HCT116 (cell line): ENCODE data around the gene DNAJC8. TPM values are rescaled to one million over a fixed set of nuclear protein-coding genes. Genes with fewer than 3 reads are reported as not detected.
A peak's percentile ranks its signal among the peaks of the same experiment; 100 is the strongest.

Experiments used
- ATAC-seq: fragments of 200-7000 bp; cut with Tn5 transposase; 2 replicates; pipeline ENCODE4 v1.9.1; 2020; ENCODE audit warnings: mild to moderate bottlenecking, moderate library complexity
- BruUV-seq: library from RNA; stranded (reverse); fragments of 400-500 nt; replicated peaks from 2 replicates; lab custom pipeline; 2021; lab: Mats Ljungman, UMichigan
- CTCF ChIA-PET: fragments of 300-600 bp; sonication (Branson Sonifier 250); formaldehyde crosslinking; loops from one replicate; lab custom pipeline; 2021; ENCODE audit warnings: antibody characterized with exemption; lab: Charles Lee
- POLR2A ChIA-PET: fragments of 300-600, 350-600 bp; sonication (Branson Sonifier 250); formaldehyde crosslinking; loops from one replicate; lab custom pipeline; 2021; ENCODE audit warnings: antibody characterized with exemption; lab: Charles Lee
- RAD21 ChIA-PET, 2 experiments: fragments of 300-600 bp; sonication (Branson Sonifier 250); formaldehyde crosslinking; loops; one replicate each; lab custom pipeline; 2023; ENCODE audit warnings: low total read pairs in 2 of 2; ENCODE audit not compliant: uncharacterized antibody in 2 of 2, unreplicated experiment in 2 of 2, low non-redundant PET in 1 of 2; lab: Charles Lee
- DNase-seq: peaks from one replicate; pipeline ENCODE4 v3.0.0-alpha.2; 2010; ENCODE audit warnings: low read depth, low spot score
- H2AFZ ChIP-seq: fragments of 200-600 bp; shearing (Covaris generic), sonication (generic); 2 replicates; pipeline ENCODE4 v1.6.1; 2017; ENCODE audit warnings: low read depth, mixed run types, mixed read lengths, antibody characterized with exemption, low read length; ENCODE audit not compliant: poor library complexity, severe bottlenecking
- H3K27ac ChIP-seq: 2 replicates; pipeline ENCODE4 v1.5.1; 2012; ENCODE audit warnings: low read depth, low read length
- H3K27me3 ChIP-seq: fragments of 200-600 bp; sonication (generic); 2 replicates; pipeline ENCODE4 v1.6.1; 2016; ENCODE audit warnings: mixed run types, low read length, mixed read lengths; ENCODE audit not compliant: insufficient read depth
- H3K36me3 ChIP-seq, 2 experiments: fragments of 200-500 bp in 1 of 2; fragments of 200-600 bp in 1 of 2; sonication (Bioruptor generic) in 1 of 2; sonication (generic) in 1 of 2; 2 replicates each; pipeline versions ENCODE4 v1.5.1 to v1.6.1; 2014 to 2016; ENCODE audit warnings: low read length in 2 of 2, inconsistent platforms in 1 of 2, mixed read lengths in 1 of 2, mixed run types in 1 of 2; ENCODE audit not compliant: insufficient read depth in 2 of 2, control insufficient read depth in 1 of 2
- H3K4me1 ChIP-seq, 2 experiments: fragments of 200-600 bp in 1 of 2; sonication (generic) in 1 of 2; 2 replicates each; pipeline versions ENCODE4 v1.5.1 to v1.6.1; 2012 to 2017; ENCODE audit warnings: low read length in 2 of 2, inconsistent platforms in 1 of 2, mild to moderate bottlenecking in 1 of 2, mixed read lengths in 1 of 2, mixed run types in 1 of 2, moderate library complexity in 1 of 2; ENCODE audit not compliant: insufficient read depth in 2 of 2, control insufficient read depth in 1 of 2
- H3K4me2 ChIP-seq: fragments of 200-600 bp; sonication (generic); 2 replicates; pipeline ENCODE4 v1.6.1; 2017; ENCODE audit warnings: mixed run types, low read length, mixed read lengths
- H3K4me3 ChIP-seq, 2 experiments: fragments of 200-600 bp in 1 of 2; sonication (generic) in 1 of 2; replicated peaks in 1 of 2; 2 replicates each; pipeline ENCODE4 v1.5.1; 2011 to 2016; ENCODE audit warnings: low read length in 2 of 2, control low read depth in 1 of 2, low read depth in 1 of 2, mild to moderate bottlenecking in 1 of 2, mixed read lengths in 1 of 2, mixed run types in 1 of 2
- H3K79me2 ChIP-seq: fragments of 200-600 bp; sonication (generic); 2 replicates; pipeline ENCODE4 v1.6.1; 2017; ENCODE audit warnings: mild to moderate bottlenecking, mixed run types, low read length, moderate library complexity, mixed read lengths; ENCODE audit not compliant: insufficient read depth
- H3K9ac ChIP-seq: fragments of 200-600 bp; sonication (generic); 2 replicates; pipeline ENCODE4 v1.6.1; 2016; ENCODE audit warnings: low read length, mixed read lengths
- H3K9me2 ChIP-seq: fragments of 200-600 bp; sonication (generic), shearing (Covaris generic); 2 replicates; pipeline ENCODE4 v1.6.1; 2017; ENCODE audit warnings: mixed run types, mild to moderate bottlenecking, moderate library complexity; ENCODE audit not compliant: insufficient read depth
- H3K9me3 ChIP-seq, 2 experiments: fragments of 200-500 bp in 1 of 2; fragments of 200-600 bp in 1 of 2; sonication (Bioruptor generic) in 1 of 2; sonication (generic) in 1 of 2; 2 replicates each; pipeline ENCODE4 v1.6.1; 2014 to 2017; ENCODE audit warnings: low read length in 2 of 2, mixed read lengths in 2 of 2, inconsistent platforms in 1 of 2, low read depth in 1 of 2, mild to moderate bottlenecking in 1 of 2, mixed run types in 1 of 2, moderate library complexity in 1 of 2; ENCODE audit not compliant: control insufficient read depth in 1 of 2, insufficient read depth in 1 of 2
- H4K20me1 ChIP-seq: fragments of 200-600 bp; sonication (generic), shearing (Covaris generic); 2 replicates; pipeline ENCODE4 v1.6.1; 2017; ENCODE audit warnings: mixed run types, mild to moderate bottlenecking, moderate library complexity; ENCODE audit not compliant: insufficient read depth
- ATF3 ChIP-seq: IDR thresholded peaks from 2 replicates; pipeline ENCODE4 v1.6.1; 2012
- CEBPB ChIP-seq: IDR thresholded peaks from 2 replicates; pipeline ENCODE4 v1.6.1; 2012; ENCODE audit warnings: low read depth
- EGR1 ChIP-seq: IDR thresholded peaks from 2 replicates; pipeline ENCODE4 v1.6.1; 2012; ENCODE audit warnings: low read depth
- ELF1 ChIP-seq: IDR thresholded peaks from 2 replicates; pipeline ENCODE4 v1.6.1; 2012; ENCODE audit warnings: low read depth, borderline replicate concordance
- EZH2phosphoT487 ChIP-seq: fragments of 200-600 bp; IDR thresholded peaks from 2 replicates; pipeline ENCODE4 v1.6.1; 2018; ENCODE audit warnings: antibody characterized with exemption, borderline replicate concordance
- FOSL1 ChIP-seq: IDR thresholded peaks from 2 replicates; pipeline ENCODE4 v1.6.1; 2012; ENCODE audit warnings: low read depth
- MAX ChIP-seq: IDR thresholded peaks from 2 replicates; pipeline ENCODE4 v1.6.1; 2012
- POLR2A ChIP-seq: IDR thresholded peaks from 2 replicates; pipeline ENCODE4 v1.7.0; 2011; ENCODE audit warnings: borderline replicate concordance; ENCODE audit not compliant: insufficient read depth, insufficient read length; ENCODE audit errors: extremely low read depth
- SIN3A ChIP-seq: IDR thresholded peaks from 2 replicates; pipeline ENCODE4 v1.6.1; 2012; ENCODE audit warnings: low read depth
- SP1 ChIP-seq: IDR thresholded peaks from 2 replicates; pipeline ENCODE4 v1.6.1; 2012; ENCODE audit warnings: low read depth
- ZBTB33 ChIP-seq: IDR thresholded peaks from 2 replicates; pipeline ENCODE4 v1.6.1; 2011; ENCODE audit warnings: mild to moderate bottlenecking, low read length, moderate library complexity; ENCODE audit not compliant: insufficient replicate concordance; ENCODE audit errors: extremely low read depth
- intact Hi-C: fragments of 100-400 bp; cut with micrococcal nuclease; formaldehyde crosslinking; loops from 2 replicates; pipeline ENCODE4 v1.10.0; 2022
- total RNA-seq: library from RNA; stranded (reverse); gene quantifications from one replicate; pipeline ENCODE4 v1.2.1, GENCODE V29; 2021; ENCODE audit not compliant: unreplicated experiment

The DNAJC8 gene
- total RNA-seq, 1 experiment from 2014 or later: 102 TPM

- no TSS peak for BruUV-seq
- intact Hi-C loops: no loop called here
- H3K79me2 ChIP-seq: no peaks in the 10 kb centered on the region
- peak overlapping the region; percentile 34; the same call in 1 of the 2 replicates for H3K27ac ChIP-seq
- H3K4me2 ChIP-seq: peak overlapping the region; percentile 26
- peaks cover 19 to 36% of the 10 kb centered on the region in 2 experiments for H3K4me1 ChIP-seq
- H4K20me1 ChIP-seq: no peaks in the 10 kb centered on the region
- H3K9me3 ChIP-seq: no peaks in the 10 kb centered on the region
- POLR2A ChIA-PET: interaction anchor here (1.2 kb wide), 1 partner anchor 93 kb away, joined by 4 read pairs; no protein-coding TSS in a partner anchor
- TF ChIP-seq SP1: 0 out of 2 replicates have a peak, but pooled peaks have one; percentile 16
- no peak for TF ChIP-seq EZH2phosphoT487
- no peak for TF ChIP-seq MAX
- RAD21 ChIA-PET: no interaction called here
- H3K4me3 ChIP-seq: no peak overlapping the region
- DNase-seq: no peak
- peaks cover 28 to 31% of the 10 kb centered on the region in 2 experiments for H3K36me3 ChIP-seq
- CTCF ChIA-PET: interaction anchor here (1.2 kb wide), 1 partner anchor 11 kb away, joined by 7 read pairs; no protein-coding TSS in a partner anchor
- no peak overlapping the region for H2AFZ ChIP-seq
- H3K9me2 ChIP-seq: no peaks in the 10 kb centered on the region
- no peak for ATAC-seq
- H3K9ac ChIP-seq: no peak overlapping the region
- no peaks in the 10 kb centered on the region for H3K27me3 ChIP-seq
Observed at GRCh38 chr1:28197682-28198415, 35.0 kb downstream of the DNAJC8 start.

- ChIA-PET RAD21 (interaction anchor here in 1 of 2 experiments (0.6 kb wide), 1 partner anchor 13 kb away, joined by 4 read pairs; no protein-coding TSS in a partner anchor), CTCF (interaction anchor here (1.2 to 1.6 kb wide), 2 partner anchors 12 to 13 kb away, joined by 3 to 7 read pairs; no protein-coding TSS in a partner anchor)
- H3K4me3 ChIP-seq: no peak overlapping the region
- DNase-seq: no peak
- H3K9me3 ChIP-seq: no peaks in the 10 kb centered on the region
- H3K9ac ChIP-seq: no peak overlapping the region
- H3K9me2 ChIP-seq: no peaks in the 10 kb centered on the region
- no peak for TF ChIP-seq SP1
- no peak for TF ChIP-seq SIN3A
- no peak for TF ChIP-seq EGR1
- no peak for TF ChIP-seq CEBPB
- TF ChIP-seq FOSL1: no peak
- no peak for TF ChIP-seq MAX
- no peak for TF ChIP-seq ATF3
- no peak for TF ChIP-seq ZBTB33
- TF ChIP-seq ELF1: no peak
- TF ChIP-seq POLR2A: no peak
- TF ChIP-seq, all 23 proteins: peak for 0
- Histone ChIP-seq H3K4me2 (0 out of 2 replicates have a peak overlapping the region, but pooled peaks have one; percentile 26), H3K79me2 (no peaks in the 10 kb centered on the region), H3K27me3 (no peaks in the 10 kb centered on the region), H3K27ac (peak overlapping the region; percentile 34; the same call in 1 of the 2 replicates), H3K4me1 (peaks cover 19 to 36% of the 10 kb centered on the region in 2 experiments), H3K36me3 (peaks cover 24 to 29% of the 10 kb centered on the region in 2 experiments), H2AFZ (no peak overlapping the region), H4K20me1 (no peaks in the 10 kb centered on the region)
- no TSS peak for BruUV-seq
- POLR2A ChIA-PET: no interaction called here
- no peak for ATAC-seq
- intact Hi-C loops: no loop called here
Observed at GRCh38 chr1:28196330-28196729, 36.5 kb downstream of the DNAJC8 start.
